ENCODE measurements around the gene MSANTD1. TPM values are rescaled to one million over a fixed set of nuclear protein-coding genes. Genes with fewer than 3 reads are reported as not detected.

MSANTD1 gene
- total RNA-seq, 1 experiment from 2014 or later: 1.4 TPM

- TF ChIP-seq, protein P1, sequence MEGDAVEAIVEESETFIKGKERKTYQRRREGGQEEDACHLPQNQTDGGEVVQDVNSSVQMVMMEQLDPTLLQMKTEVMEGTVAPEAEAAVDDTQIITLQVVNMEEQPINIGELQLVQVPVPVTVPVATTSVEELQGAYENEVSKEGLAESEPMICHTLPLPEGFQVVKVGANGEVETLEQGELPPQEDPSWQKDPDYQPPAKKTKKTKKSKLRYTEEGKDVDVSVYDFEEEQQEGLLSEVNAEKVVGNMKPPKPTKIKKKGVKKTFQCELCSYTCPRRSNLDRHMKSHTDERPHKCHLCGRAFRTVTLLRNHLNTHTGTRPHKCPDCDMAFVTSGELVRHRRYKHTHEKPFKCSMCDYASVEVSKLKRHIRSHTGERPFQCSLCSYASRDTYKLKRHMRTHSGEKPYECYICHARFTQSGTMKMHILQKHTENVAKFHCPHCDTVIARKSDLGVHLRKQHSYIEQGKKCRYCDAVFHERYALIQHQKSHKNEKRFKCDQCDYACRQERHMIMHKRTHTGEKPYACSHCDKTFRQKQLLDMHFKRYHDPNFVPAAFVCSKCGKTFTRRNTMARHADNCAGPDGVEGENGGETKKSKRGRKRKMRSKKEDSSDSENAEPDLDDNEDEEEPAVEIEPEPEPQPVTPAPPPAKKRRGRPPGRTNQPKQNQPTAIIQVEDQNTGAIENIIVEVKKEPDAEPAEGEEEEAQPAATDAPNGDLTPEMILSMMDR (IDR thresholded peaks at IDR 0.05; ENCODE audit: unreplicated experiment): no peak
- no peak overlapping the region for H3K4me3 Mint-ChIP-seq (ENCODE audit: low read depth, unreplicated experiment)
- DNase-seq: no peak
- no peak overlapping the region for H3K27ac Mint-ChIP-seq (ENCODE audit: unreplicated experiment)
- no peaks in the 10 kb centered on the region for H3K36me3 Mint-ChIP-seq (ENCODE audit: insufficient read depth, unreplicated experiment)
- H3K27me3 Mint-ChIP-seq (ENCODE audit: unreplicated experiment): no peaks in the 10 kb centered on the region
- intact Hi-C loops (cut with micrococcal nuclease; ENCODE audit: unreplicated experiment): no loop called here
- BruUV-seq (replicated peaks): no TSS peak
- no peaks in the 10 kb centered on the region for H3K4me1 Mint-ChIP-seq (ENCODE audit: low read depth, unreplicated experiment)
- CTCF ChIA-PET: no interaction called here
- no peaks in the 10 kb centered on the region for H3K9me3 Mint-ChIP-seq (ENCODE audit: low read depth, unreplicated experiment)
These were observed 8.2 kb downstream of the MSANTD1 start for GRCh38 chr4:3257103-3257555.

DNA sequence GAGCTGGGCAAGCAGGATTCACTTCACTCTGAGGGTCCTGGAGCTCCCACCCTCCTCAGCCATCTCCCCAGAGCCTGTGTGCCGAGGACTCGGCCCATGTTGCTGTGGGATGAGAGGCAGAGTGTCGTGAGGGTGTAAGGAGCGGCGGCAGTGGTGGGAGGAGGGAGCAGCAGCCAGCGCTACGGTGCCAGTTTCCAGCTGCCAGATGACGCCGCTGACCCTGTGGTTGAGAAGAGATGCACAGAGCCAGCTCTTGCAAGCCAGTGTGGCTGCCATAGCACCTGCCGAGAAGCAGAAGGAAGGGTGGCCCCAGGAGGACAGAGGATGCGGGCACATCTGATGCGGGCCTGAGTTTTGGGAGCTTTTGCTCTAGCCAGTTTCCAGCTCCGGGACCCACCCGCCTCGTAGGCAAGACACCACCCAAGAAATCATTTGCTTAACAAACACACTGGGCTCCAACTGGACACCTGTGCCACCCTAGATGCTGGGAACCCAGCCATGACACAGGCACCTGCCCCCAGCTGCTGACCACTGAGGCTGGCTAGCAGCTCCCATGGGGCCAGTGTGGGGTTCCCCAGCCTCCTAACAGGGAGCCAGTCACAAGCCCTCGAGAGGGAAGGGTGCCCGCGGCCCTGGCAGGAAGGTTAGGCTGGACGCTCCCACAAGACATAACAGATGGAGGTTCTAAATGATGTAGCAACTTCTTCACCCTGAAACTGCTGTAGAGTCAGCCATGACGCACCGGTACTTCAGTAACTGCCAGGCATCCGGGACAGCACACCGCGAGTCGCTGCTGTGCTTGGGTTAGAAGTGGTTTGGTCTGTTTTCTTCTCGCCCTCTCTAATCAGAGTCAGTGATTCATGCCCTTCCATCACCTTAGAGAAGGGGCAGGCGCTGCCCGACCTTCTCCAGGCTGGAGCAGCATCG is 8.9 kb downstream of the MSANTD1 start:
- Mint-ChIP-seq H3K4me3 (ENCODE audit: low read depth, unreplicated experiment) (no peak overlapping the region), H3K27me3 (ENCODE audit: unreplicated experiment) (no peaks in the 10 kb centered on the region), H3K36me3 (ENCODE audit: insufficient read depth, unreplicated experiment) (no peaks in the 10 kb centered on the region), H3K4me1 (ENCODE audit: low read depth, unreplicated experiment) (no peaks in the 10 kb centered on the region), H3K9me3 (ENCODE audit: low read depth, unreplicated experiment) (no peaks in the 10 kb centered on the region), H3K27ac (ENCODE audit: unreplicated experiment) (no peak overlapping the region)
- TF ChIP-seq, protein P1 (IDR thresholded peaks at IDR 0.05; ENCODE audit: unreplicated experiment): no peak
- CTCF ChIA-PET: no interaction called here
- BruUV-seq (replicated peaks): no TSS peak
- intact Hi-C loops (cut with micrococcal nuclease; ENCODE audit: unreplicated experiment): no loop called here
- no peak for DNase-seq

- intact Hi-C loops (cut with micrococcal nuclease; ENCODE audit: unreplicated experiment): no loop called here
- no peaks in the 10 kb centered on the region for H3K27me3 Mint-ChIP-seq (ENCODE audit: unreplicated experiment)
- CTCF ChIA-PET: no interaction called here
- no peaks in the 10 kb centered on the region for H3K9me3 Mint-ChIP-seq (ENCODE audit: low read depth, unreplicated experiment)
- no peak overlapping the region for H3K4me3 Mint-ChIP-seq (ENCODE audit: low read depth, unreplicated experiment)
- DNase-seq: no peak
- TF ChIP-seq, protein P1 (IDR thresholded peaks at IDR 0.05; ENCODE audit: unreplicated experiment): no peak
- H3K4me1 Mint-ChIP-seq (ENCODE audit: low read depth, unreplicated experiment): no peaks in the 10 kb centered on the region
- no TSS peak for BruUV-seq (replicated peaks)
- no peak overlapping the region for H3K27ac Mint-ChIP-seq (ENCODE audit: unreplicated experiment)
- no peaks in the 10 kb centered on the region for H3K36me3 Mint-ChIP-seq (ENCODE audit: insufficient read depth, unreplicated experiment)
These were observed 12.7 kb downstream of the MSANTD1 start for GRCh38 chr4:3261411-3262207.

DNA sequence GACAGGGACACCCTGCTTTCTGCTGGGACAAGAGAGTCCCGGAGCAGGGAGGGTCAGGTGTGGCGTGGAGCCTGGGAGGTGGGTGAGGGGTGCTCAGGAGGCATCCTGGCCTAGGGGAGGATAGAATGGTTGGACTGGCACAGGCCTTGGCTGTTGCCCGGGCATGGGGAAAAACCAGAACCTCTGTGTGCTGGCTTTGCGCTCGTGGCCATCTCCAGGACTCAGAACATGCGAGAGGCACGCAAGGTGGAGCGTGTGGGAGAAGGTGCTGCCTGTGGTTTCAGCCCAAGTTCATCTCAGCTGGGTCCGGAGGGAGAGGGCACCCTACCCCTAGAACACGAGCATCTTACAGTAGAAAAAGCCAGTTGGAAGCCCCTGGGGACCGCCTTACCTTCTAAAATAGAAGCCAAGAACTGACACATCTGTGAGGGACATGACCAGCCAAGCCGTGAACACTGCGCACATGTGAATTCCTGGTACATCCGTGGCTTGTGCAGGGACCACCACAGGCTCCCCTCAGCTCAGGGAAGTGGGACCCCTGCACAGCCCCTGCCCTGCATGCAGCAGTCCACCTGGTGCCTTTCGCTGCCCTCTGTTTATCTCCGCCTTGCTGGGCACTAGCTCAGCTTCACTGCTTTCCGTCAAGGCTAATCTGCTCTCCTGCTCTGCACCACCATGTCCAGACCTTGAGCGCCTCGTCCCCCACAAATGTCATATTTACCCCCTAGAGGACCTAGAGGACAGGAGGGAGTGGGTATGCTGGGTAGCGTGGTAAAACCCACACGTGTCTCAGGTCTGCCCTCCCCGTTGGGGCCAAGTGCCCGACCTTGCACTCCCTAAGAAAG is 13.5 kb downstream of the MSANTD1 start:
- H3K4me1 Mint-ChIP-seq (ENCODE audit: low read depth, unreplicated experiment): no peaks in the 10 kb centered on the region
- H3K27me3 Mint-ChIP-seq (ENCODE audit: unreplicated experiment): no peaks in the 10 kb centered on the region
- TF ChIP-seq, protein P1 (IDR thresholded peaks at IDR 0.05; ENCODE audit: unreplicated experiment): no peak
- CTCF ChIA-PET: no interaction called here
- BruUV-seq (replicated peaks): no TSS peak
- DNase-seq: no peak
- H3K27ac Mint-ChIP-seq (ENCODE audit: unreplicated experiment): no peak overlapping the region
- no peaks in the 10 kb centered on the region for H3K36me3 Mint-ChIP-seq (ENCODE audit: insufficient read depth, unreplicated experiment)
- H3K4me3 Mint-ChIP-seq (ENCODE audit: low read depth, unreplicated experiment): no peak overlapping the region
- H3K9me3 Mint-ChIP-seq (ENCODE audit: low read depth, unreplicated experiment): no peaks in the 10 kb centered on the region
- intact Hi-C loops (cut with micrococcal nuclease; ENCODE audit: unreplicated experiment): no loop called here

All from Calu3 (cell line).